GM10248 (cell line): Measurements from ENCODE around the gene PCDHA1.

Experiments
- CTCF ChIA-PET: fragments of 300-600 bp; sonication (Branson Sonifier 250); formaldehyde crosslinking; extraction: SDS; loops from one replicate; lab custom pipeline; 2021; ENCODE audit warnings: antibody characterized with exemption; lab: Yijun Ruan, JAX
- POLR2A ChIA-PET: fragments of 350-650 bp; sonication (Branson Sonifier 250); formaldehyde crosslinking; extraction: SDS; loops from one replicate; lab custom pipeline; 2020; ENCODE audit warnings: antibody characterized with exemption; lab: Yijun Ruan, JAX
- DNase-seq: peaks from one replicate; pipeline ENCODE4 v3.0.0; 2012; ENCODE audit errors: extremely low spot score
- CTCF ChIP-seq: IDR thresholded peaks from 2 replicates; pipeline ENCODE4 v1.5.1; 2012; ENCODE audit warnings: mild to moderate bottlenecking, low read depth; ENCODE audit errors: extremely low read depth, missing control alignments, control extremely low read depth

PCDHA1 gene

GRCh38 chr5:140988100-140988499 is 202.2 kb downstream of the PCDHA1 start:
- no peak for DNase-seq
- POLR2A ChIA-PET = no interaction called here
- CTCF ChIA-PET = interaction anchor here (1.6 kb wide), 1 partner anchor 12 kb away, joined by 5 read pairs; no protein-coding TSS in a partner anchor

GRCh38 chr5:140988608-140989007 is 202.7 kb downstream of the PCDHA1 start:
- no peak for DNase-seq
- POLR2A ChIA-PET = no interaction called here
- CTCF ChIA-PET = no interaction called here
- no peak for TF ChIP-seq CTCF

More at GRCh38 chr5:140988100-140988499, 202.2 kb downstream of the PCDHA1 start:
- no peak for TF ChIP-seq CTCF

- ChIA-PET POLR2A (no interaction called here), CTCF (no interaction called here)
- no peak for TF ChIP-seq CTCF
- no peak for DNase-seq
Observed at GRCh38 chr5:140989254-140990020, 203.5 kb downstream of the PCDHA1 start.

GRCh38 chr5:140992828-140993227 is 206.9 kb downstream of the PCDHA1 start:
- ChIA-PET CTCF (interaction anchor here (1.2 to 1.3 kb wide), 2 partner anchors 9 to 227 kb away, joined by 3 read pairs; no protein-coding TSS in a partner anchor), POLR2A (no interaction called here)
- no peak for DNase-seq
- TF ChIP-seq CTCF = no peak

- ChIA-PET CTCF (no interaction called here), POLR2A (no interaction called here)
- no peak for TF ChIP-seq CTCF
- DNase-seq = no peak
Observed at GRCh38 chr5:140996060-140996459, 210.1 kb downstream of the PCDHA1 start.

- ChIA-PET POLR2A (no interaction called here), CTCF (interaction anchor here (1.6 kb wide), 1 partner anchor 12 kb away, joined by 5 read pairs; no protein-coding TSS in a partner anchor)
- TF ChIP-seq CTCF = no peak
- DNase-seq = no peak
Observed at GRCh38 chr5:140998921-140999410, 213.0 kb downstream of the PCDHA1 start.
